HCT116 (cell line): ENCODE measurements around the gene EYA2.

ENCODE experiments used
- CTCF ChIP-seq, 3 experiments: fragments of 200-600 bp in 1 of 3; sonication (generic) in 1 of 3; IDR thresholded peaks in 2 of 3; conservative IDR thresholded peaks in 1 of 3; 2 replicates each; pipeline ENCODE4 v1.5.1; 2012 to 2017; ENCODE audit warnings: low read depth in 2 of 3, low read length in 2 of 3, antibody characterized with exemption in 1 of 3, borderline replicate concordance in 1 of 3, control low read depth in 1 of 3, mild to moderate bottlenecking in 1 of 3, mixed read lengths in 1 of 3, mixed run types in 1 of 3, moderate library complexity in 1 of 3; ENCODE audit not compliant: insufficient read depth in 1 of 3
- EZH2 ChIP-seq: fragments of 200-600 bp; sonication (generic); IDR thresholded peaks from 2 replicates; pipeline ENCODE4 v1.6.1; 2017; ENCODE audit warnings: antibody characterized with exemption, mixed run types
- POLR2AphosphoS5 ChIP-seq: IDR thresholded peaks from 2 replicates; pipeline ENCODE4 v1.6.1; 2011; ENCODE audit warnings: mild to moderate bottlenecking, low read depth, low read length, moderate library complexity
- SP1 ChIP-seq: IDR thresholded peaks from 2 replicates; pipeline ENCODE4 v1.6.1; 2012; ENCODE audit warnings: low read depth
- YY1 ChIP-seq: IDR thresholded peaks from 2 replicates; pipeline ENCODE4 v1.6.1; 2011; ENCODE audit warnings: low read length, low read depth, moderate library complexity, mild to moderate bottlenecking; ENCODE audit not compliant: insufficient replicate concordance; ENCODE audit errors: extremely low read depth
- ZNF274 ChIP-seq: fragments of 200-500 bp; sonication (Bioruptor generic); IDR thresholded peaks from 2 replicates; pipeline ENCODE4 v1.6.1; 2014; ENCODE audit warnings: mild to moderate bottlenecking, low read depth, low read length, inconsistent platforms

GRCh38 chr20:47195573-47195972 lies 300.9 kb downstream of the EYA2 start:
- TF ChIP-seq CTCF (IDR thresholded peaks at IDR 0.05 in 2 of 3, conservative IDR thresholded peaks at IDR 0.05 in 1 of 3; ENCODE audit: borderline replicate concordance in 1 of 3, insufficient read depth in 1 of 3, low read depth in 2 of 3, low read length in 2 of 3) (no peak), YY1 (no peak), ZNF274 (no peak), EZH2 (no peak), SP1 (no peak), POLR2AphosphoS5 (no peak)
